Urothelium cell line (cell line): Measurements from ENCODE around the gene MAP3K6.
"Not testable (repeated sequence)": the region's sequence is repeated elsewhere in the genome, so short reads cannot be mapped to it uniquely, and the experiment has no call there.

ENCODE experiments used
- DNase-seq: peaks from one replicate; pipeline ENCODE4 v3.0.0; 2011; ENCODE audit warnings: low spot score, mixed read lengths
- FAIRE-seq: peaks from 2 replicates; lab custom pipeline; 2011; peaks lifted over from hg19 to GRCh38; lab: Jason Lieb, UNC

The MAP3K6 gene

DNA sequence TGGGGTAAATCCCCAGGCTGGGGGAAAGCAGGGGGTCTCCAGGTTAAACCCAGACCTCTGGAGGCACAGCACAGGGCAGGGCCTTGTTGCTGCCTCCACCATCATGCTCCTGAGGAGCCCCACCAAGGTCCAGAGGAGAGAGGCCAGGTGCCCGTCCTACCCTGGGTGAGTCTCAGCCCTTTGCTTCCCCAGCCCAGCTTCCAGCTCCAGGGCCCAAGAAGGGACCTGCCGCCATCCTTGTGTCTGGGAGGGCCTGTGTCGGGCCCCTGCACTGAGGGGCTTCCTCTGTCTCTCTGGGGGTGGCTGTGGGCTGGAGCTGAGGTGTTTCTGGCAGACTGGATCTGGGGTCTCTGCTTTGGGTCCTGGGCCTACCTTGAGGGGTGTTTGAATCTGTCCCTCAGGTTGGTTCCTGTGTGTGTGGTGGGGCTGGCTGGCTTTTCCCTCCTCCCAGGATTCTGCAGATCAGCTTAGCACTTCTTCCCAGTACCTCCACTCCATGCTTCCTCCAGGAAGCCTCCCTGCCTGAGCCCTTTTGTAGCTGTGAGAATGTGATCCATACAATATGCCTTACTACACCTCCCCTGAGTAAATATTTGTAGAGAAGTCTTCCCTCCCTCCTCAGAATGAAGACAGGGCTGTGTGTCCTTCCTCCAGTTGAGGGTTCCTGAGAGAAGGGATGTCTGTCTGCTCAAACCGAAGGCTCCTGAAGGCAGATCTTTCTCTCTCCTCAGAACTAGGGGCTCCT is 31.8 kb upstream of the MAP3K6 start:
- no peak for FAIRE-seq
- no peak for DNase-seq

DNA sequence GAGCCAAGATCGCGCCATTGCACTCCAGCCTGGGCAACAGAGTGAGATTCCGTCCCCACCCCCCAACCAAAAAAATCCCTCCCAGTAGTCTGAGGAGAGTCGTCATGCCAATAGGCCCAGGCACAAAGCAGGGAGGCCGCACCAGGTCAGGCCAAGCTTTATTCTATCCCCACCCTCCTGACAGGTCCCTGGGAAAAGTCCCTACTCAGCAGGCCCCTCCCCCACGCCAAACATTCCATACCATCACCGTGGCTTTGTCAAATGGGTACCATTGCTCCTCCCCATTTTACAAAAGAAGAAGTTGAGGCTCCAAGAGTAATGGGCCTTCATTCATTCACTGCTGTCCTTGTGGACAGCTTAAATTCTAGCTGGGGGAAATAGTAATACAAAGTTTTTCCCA is 31.0 kb upstream of the MAP3K6 start:
- FAIRE-seq (no peak), DNase-seq (no peak)

DNA sequence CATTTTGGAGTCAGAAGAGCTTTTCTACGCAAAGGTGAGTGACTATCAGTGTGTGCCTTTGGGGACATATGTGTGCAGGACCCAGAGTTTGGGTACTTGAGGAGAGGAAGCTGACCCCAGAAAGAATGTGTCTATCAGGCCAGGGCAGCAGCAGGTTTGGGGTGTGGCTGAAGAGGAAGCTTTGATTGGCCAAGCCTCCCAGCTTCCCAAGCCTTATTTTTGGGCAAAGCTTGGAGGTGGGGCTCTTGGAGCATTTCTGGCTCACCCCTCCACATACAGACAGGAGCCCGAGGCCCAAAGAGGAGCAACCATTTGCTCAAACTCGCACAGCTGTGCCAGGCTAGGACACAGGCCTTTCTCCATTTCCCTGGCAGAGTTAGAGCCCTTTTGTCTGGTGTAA is 30.3 kb upstream of the MAP3K6 start:
- FAIRE-seq (no peak), DNase-seq (no peak)

DNA sequence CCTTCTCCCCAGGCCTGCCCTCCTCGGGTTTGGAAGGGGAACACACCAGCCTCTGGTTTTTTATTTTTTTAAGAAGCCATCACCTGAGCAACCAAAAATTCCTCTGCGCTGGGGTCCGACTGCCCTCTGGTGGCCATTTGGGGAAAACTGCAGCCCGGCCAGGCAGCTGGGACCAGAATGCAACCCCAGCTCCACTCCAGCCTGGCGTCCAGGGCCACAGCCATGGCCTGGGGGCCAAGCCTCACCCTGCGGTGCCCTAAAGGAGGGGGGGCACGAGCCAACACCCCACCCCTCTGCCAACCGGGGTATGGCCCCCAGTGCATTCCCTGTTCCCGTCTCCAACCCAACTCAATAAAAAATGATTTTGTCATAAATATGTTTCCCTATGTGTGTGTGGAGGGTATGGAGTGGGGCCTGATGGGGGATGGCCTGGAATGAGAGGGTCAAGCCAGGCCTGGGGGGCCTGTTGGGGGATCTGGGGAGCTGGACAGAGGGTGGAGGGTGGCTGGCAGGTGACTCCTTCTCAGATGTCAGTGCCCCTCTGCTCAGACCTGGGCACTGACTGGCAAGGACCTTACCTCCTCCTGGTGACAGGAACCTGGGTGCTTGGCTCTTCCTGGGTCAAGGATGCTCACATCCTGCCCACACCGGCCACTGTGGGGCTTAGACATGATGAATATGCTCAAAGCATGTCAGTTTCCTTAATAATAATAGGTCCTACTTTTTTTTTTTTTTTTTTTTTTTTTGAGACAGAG is 28.9 kb upstream of the MAP3K6 start:
- DNase-seq (peak; percentile 87), FAIRE-seq (no peak)

DNA sequence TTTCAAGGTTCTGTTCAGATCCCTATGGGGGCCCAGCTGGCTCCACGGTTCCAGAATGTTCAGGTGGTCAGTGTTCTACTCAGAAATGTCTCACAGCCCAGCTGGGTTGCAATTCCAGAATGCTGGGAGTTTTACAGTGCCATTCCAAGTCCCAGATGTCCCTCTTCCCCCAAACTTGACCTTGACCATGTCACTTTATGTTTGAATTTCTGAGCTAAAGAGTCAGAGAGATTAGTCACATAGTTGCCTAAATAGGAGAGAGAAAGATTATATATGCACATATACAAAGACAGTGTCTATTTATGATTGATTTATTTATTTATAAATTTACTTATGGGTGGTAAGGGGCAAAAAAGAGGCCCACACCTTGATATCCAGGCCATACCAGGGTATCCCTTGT is 28.2 kb upstream of the MAP3K6 start:
- no peak for FAIRE-seq
- DNase-seq, result no peak

DNA sequence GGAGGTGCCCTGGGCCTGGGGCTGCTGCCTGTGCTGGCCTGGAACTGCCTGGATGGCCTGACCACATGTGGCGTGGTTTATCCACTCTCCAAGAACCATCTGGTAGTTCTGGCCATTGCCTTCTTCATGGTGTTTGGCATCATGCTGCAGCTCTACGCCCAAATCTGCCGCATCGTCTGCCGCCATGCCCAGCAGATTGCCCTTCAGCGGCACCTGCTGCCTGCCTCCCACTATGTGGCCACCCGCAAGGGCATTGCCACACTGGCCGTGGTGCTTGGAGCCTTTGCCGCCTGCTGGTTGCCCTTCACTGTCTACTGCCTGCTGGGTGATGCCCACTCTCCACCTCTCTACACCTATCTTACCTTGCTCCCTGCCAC is 27.5 kb upstream of the MAP3K6 start:
- no peak for DNase-seq
- FAIRE-seq, result peak; percentile 42

DNA sequence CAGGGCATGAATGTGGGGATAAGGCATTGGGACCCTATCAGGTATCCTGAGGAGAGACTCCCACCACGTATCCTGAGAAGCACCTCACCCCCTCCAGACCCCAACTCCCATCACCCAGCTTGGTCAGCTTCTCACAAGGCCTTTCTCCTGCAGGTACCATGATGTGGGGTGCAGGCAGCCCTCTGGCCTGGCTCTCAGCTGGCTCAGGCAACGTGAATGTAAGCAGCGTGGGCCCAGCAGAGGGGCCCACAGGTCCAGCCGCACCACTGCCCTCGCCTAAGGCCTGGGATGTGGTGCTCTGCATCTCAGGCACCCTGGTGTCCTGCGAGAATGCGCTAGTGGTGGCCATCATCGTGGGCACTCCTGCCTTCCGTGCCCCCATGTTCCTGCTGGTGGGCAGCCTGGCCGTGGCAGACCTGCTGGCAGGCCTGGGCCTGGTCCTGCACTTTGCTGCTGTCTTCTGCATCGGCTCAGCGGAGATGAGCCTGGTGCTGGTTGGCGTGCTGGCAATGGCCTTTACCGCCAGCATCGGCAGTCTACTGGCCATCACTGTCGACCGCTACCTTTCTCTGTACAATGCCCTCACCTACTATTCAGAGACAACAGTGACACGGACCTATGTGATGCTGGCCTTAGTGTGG is 27.0 kb upstream of the MAP3K6 start:
- DNase-seq (no peak), FAIRE-seq (no peak)

DNA sequence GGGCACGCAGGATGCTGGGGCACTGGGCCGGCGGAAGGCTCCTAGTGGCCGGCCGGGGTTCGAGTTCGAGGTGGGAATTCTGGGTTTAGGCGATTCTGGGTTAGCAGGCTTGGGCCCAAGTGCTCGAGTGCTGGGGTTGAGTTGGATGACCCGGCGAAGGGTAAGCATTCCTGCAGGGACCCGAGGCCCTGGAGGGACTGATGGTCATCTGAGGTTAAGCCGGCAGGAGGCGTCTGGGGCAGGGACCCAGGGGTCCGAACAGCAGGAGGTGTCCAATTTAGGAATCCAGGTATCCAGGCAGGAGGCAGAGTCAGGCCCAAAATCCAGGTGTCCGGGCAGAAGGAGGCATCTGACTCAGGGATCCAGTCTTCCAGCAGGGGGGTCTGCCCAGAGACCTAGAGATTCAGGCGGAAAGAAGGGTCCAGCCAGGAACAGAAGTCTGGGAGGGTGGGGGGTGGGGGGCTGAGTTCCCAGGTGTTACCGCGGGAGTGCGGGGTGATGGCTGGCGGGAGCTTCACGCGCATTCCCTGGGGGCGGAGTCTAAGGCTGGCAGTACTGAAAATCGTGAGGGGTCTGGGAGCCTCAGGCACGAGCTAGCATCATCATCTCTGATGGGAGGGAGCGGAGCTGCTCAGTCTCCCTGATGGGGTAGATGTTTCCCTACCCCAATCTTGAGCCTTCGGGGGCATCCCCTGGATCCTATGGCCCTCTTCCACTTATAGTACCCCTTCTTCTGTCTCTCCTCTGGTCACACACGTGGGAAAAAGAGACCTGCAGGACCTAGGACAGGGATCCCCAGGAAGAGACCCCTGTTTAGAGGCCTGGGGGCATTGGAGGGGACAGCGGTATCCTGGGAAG is 26.2 kb upstream of the MAP3K6 start:
- DNase-seq (peak; percentile 44), FAIRE-seq (no peak)

DNA sequence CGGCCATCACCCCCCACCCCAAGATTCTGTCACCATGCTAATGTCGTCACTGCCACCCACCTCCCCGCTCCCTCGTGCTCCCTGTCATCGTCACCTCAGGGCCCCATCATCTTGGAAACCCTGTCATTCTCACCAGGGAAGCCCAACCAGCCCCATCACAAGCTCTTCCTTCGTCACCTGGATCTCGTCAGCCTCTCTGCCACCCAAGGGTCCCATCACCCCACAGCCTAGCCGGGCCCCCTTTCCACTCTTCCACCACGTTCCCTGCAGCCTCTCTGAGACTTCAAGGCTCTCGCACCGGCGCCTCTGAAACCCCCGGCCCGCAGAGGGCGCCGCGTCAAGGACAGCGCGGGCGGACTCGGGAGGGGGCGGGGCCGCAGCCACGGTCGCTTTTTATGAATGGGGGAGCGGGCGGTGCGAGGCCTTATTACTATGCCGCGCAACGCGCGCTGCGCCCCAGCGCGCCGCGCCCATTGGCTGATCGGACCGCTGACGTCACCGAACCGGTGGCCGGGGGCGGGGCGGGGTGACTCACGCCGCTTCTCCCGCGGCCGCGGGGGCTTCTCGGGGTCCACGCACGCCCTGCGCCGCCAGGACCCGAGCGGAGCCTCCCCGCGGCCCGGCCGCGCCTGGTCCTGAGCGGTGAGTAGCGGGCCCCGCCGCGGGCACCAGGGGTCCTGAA is 25.5 kb upstream of the MAP3K6 start, which contains the start of gene GPR3:
Gene GPR3, plus strand, starts transcription at position 527 of the 682 bp plus-strand sequence. CDS start 1,177 bp downstream, outside the sequence.
- peak; percentile 97 for DNase-seq
- FAIRE-seq, result no peak

DNA sequence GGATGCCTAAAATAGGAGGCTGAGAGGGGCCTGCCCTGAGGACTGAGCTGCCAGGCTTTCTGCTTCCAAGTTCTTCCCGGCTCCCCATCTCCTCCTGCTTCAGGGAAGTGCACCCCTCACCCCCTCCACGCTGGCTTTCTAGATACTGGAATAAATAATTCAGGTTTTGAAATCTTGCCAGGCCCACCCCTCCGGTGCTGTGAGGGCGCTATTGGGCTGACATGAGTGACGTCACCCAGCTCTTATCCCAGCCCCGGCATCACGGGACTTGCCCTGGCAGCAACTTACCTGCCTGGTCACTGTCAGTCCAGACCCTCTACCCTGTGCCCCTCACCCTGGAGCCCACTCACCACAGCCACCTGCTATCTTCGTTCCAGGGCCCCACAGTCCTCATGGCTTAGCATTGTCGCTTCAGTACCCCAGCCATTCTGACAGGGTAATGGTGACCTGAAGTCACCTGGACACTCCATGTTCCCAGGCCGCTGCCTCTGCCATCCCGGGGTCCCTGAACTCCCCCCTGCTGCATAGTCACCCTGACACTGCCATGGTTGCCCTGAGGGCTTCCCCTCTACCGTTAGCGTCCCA is 24.8 kb upstream of the MAP3K6 start:
- FAIRE-seq (no peak), DNase-seq (no peak)

DNA sequence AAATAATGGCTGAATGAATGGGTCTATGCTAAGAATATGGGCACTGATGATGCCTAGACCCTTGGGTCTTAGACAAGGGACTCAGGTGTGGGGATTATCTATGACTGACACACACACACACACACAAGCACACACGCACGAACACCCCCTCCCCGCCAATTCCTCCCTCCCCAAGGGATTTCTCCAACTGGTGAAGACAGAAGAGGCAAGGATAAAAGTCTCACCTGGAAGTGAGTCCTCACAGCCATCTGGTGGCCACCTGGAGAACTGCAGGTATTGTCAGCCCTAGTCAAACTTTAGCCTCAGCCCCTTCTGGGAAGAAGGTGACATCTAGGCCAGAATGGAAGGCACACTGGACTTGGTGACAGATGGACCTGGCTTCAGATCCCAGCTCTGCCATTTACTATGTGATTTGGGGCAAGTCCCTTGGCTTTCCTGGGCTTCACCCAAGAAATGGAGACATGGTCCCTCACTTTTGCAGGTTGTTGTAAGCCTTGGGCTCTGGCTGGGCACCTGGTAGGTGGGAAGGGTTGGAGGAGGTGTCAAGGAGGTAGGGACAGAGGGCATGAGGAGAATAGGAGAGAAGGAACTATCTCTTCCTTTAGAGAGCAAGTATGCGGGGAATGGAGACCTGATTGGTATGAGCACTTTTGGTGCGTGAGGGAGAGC is 21.7 kb upstream of the MAP3K6 start:
- DNase-seq (peak; percentile 74), FAIRE-seq (peak; percentile 53)

DNA sequence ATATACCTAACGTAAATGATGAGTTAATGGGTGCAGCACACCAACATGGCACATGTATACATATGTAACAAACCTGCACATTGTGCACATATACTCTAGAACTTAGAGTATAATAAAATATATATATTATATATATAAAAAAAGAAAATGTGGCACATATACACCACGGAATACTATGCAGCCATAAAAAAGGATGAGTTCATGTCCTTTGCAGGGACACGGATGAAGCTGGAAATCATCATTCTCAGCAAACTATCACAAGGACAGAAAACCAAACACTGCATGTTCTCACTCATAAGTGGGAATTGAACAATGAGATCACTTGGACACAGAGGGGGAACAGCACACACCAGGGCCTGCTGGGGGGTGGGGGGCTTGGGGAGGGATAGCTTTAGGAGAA is 18.0 kb upstream of the MAP3K6 start:
- not testable (repeated sequence) for DNase-seq, FAIRE-seq

DNA sequence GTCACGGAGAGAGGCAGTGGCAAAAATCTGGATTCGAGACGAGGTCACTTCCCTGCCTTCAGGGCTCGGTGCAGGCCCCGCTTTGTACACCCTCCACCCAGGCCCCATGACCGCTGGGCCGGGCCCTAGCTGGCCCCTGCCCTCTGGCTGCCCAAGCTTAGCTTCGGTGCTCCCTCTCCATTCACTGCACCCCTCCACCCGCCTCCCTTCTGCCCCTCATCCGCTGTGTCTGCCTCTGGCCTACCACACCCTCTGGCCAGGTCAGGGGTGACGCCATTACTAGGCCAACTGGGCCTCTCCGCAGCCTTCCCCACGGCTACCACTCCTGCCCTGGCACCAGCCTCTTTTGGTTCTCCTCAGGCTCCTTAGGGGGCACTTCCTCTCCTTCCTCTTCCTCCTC is 16.9 kb upstream of the MAP3K6 start:
- DNase-seq (no peak), FAIRE-seq (no peak)

DNA sequence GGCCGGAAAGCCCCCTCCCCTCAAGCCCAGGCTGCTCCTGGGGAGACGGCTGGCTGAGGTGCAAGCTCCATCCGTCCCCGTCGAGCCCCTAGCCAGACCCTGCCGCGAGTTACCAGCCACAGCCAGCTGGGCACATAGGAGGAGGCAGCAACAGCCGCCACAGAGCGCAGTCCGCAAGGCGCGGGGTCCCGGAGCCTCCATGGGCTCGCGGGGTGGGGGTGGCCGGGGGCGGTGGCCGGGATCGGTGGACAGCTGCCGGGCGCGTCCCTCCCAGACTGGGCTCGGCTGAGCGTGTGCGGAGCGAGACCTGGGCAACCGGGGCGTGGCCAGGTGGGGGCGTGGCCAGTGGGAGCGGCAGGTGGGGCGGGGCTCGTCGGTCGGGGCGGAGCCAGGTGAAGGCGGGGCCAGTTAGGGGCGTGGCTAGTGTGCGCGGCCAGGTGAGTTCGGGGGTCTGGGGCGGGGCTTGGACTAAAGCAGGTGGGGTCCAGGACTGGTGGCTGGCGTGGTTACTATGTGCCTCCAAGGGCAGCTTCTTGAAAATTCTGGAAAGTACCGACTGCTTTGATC is 16.4 kb upstream of the MAP3K6 start, which contains the start of gene CD164L2:
Gene CD164L2, minus strand, starts transcription at position 295 of the 567 bp plus-strand sequence. Its CDS starts 94 bp downstream, at position 201.
- DNase-seq (peak; percentile 41), FAIRE-seq (no peak)

DNA sequence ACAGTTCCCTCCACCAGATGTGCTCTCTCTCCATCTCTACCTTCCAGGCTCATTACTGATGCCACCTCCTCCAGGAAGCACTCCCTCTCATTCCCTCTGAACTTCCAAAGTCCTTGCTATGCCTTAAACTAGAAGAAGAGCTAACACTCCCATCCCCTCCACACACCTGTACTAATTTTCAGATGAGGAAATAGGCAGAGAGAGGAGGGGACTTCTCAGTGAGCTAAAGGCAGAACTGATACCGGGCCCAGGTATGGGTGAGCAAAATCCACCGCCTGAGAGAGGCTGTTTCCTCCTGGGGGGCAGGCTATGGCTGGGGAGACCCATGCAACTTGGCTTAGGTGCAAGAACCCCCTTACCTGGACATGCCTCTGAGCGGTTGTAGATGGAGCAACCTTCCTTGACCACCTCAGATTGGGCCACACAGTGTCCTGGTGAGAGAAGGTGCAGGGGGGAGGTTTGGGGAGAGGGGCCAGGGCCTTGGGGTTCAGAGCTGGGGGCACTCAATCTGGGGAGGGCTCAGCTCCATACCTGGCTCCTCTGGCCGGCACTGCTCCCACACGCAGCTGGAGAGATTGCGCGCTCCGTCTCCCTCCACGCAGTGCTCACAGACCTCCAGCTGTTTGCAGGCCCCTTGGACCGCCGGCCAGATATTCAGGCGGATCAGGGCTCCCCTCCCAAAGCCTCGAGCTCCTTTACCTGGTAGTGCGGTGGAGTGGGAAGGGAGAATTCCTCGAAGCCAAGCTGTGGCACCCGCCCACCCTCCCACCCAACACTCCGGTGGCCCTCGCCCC is 15.4 kb upstream of the MAP3K6 start:
- DNase-seq (no peak), FAIRE-seq (no peak)

DNA sequence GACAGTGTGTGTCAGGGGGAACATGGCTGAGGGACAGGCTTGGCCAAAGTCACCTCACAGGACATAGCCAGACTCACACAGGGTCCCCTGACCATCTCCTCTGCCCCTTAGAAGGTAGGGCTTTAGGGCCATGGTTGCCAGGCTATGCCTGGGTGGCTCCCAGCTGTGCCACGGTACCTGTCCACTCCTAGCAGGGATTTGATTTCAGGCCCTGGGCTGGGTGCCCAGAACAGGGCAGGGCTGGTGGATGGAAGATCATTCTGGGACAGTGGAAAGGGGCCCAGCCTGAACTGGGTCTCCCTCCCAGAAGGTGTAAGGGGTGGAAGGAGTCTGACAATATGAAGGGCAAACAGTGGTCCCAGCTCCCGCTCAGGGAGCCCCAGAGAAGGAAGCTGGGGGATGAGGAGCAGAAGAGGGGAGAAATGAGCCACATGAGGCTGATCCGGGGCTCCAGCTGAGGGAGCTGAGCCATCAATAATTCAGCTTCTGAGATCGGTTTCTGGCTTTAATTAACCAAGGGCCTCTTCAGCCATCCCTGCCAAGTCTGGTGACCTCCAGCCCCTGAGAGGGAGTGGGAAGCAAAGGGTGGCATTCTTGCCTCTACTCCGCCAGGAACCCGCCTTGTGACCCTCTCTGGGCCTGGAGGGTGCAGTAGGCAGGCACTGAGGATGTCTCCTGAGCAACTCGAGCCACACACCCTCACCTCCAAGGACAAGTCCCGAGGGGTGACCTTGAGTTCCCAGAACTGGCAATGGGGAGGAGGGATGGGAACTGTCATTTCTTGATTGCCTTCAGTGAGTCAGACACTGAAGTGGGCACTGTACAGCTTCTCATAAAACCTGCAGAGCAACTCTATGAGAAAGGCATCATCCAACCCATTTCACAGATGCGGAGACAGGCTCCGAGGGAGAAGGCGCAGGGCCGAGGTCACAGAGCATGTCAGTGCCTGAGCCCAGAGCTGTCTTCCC is 14.3 kb upstream of the MAP3K6 start:
- DNase-seq (no peak), FAIRE-seq (no peak)

DNA sequence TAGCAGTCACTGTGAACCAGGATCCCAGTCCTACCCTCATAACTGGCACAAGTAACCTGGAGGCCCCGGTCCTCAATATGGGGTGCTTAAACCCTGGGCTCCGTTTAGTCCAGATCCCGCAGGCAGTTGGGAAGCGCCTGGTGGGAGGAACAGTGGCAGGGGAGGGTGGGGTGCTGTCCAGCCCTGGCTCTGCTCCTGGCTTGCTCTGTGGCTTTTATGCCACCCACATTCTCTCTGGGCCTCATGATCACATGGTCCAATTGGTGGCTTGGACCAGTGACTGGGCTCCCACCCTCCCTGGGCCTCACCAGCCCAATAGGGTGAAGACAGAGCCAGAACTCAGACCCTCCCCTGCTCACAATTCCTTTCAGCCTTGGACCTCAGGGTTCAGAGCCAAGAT is 13.5 kb upstream of the MAP3K6 start:
- no peak for FAIRE-seq
- DNase-seq, result no peak
